GM18867 (cell line): ENCODE results near the gene SLC66A2.

Source experiments
- ATAC-seq: cut with Tn5 transposase; IDR thresholded peaks from one replicate; pipeline ENCODE4 v1.9.1; 2021; ENCODE audit warnings: mild to moderate bottlenecking, moderate library complexity; ENCODE audit not compliant: unreplicated experiment

The SLC66A2 gene

DNA sequence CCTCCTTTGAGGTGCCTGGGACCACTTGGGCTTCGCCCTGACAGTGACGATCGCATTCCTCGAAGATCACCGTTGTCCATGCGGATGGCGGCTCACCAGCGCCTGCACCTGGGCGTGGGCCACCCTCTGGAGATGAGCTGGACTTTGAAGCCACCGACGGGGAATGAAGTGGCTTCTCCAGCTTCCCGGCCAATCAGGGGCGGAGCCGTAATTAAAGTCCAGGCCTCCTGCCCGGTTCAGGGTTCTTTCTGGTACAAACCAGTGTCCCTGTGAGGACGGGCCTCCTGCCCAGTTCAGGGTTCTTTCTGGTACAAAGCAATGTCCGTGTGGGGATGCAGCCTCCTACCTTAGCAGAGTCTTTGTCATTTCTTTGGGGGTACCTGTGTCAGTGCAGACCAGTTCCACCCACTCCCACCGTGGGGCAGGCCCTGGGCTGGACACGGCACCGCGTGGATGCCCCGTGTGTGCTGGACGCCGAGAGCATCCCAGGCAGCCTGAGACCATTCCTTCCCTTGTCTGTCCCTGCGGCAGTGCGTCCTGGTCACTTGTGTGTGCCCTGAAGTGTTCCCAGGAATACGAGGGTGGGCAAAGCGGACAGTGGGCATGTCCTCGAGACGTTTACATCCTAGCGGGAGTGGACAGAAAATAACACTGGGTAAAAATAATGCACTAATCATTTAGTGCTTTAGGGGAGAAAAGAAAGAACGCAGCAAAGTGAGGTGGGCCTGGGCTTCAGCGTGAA lies 98.7 kb downstream of the SLC66A2 start:
- ATAC-seq = no peak
